BLaER1 (cell line): ENCODE measurements around the gene EWSR1.
A peak's percentile ranks its signal among the peaks of the same experiment; 100 is the strongest.

Experiments used
- H3K27ac ChIP-seq: shearing (Covaris generic); formaldehyde crosslinking; 2 replicates; pipeline ENCODE4 v1.8.1; 2022
- H3K27me3 ChIP-seq: shearing (Covaris generic); formaldehyde crosslinking; 2 replicates; pipeline ENCODE4 v1.8.1; 2022
- H3K36me3 ChIP-seq: shearing (Covaris generic); formaldehyde crosslinking; 2 replicates; pipeline ENCODE4 v1.8.1; 2022
- H3K4me1 ChIP-seq: shearing (Covaris generic); formaldehyde crosslinking; 2 replicates; pipeline ENCODE4 v1.8.1; 2022
- H3K4me2 ChIP-seq: shearing (Covaris generic); formaldehyde crosslinking; 2 replicates; pipeline ENCODE4 v1.8.1; 2022
- H3K4me3 ChIP-seq: shearing (Covaris generic); formaldehyde crosslinking; 2 replicates; pipeline ENCODE4 v1.8.1; 2022
- H3K9ac ChIP-seq: shearing (Covaris generic); formaldehyde crosslinking; 2 replicates; pipeline ENCODE4 v1.8.1; 2022
- H3K9me3 ChIP-seq: shearing (Covaris generic); formaldehyde crosslinking; 2 replicates; pipeline ENCODE4 v1.8.1; 2022
- H4K20me1 ChIP-seq: shearing (Covaris generic); formaldehyde crosslinking; 2 replicates; pipeline ENCODE4 v1.8.1; 2022
- Cebpa-rat ChIP-seq: shearing (Covaris generic); IDR thresholded peaks from 2 replicates; pipeline ENCODE4 v1.8.1; 2022

Gene EWSR1

GRCh38 chr22:29269230-29269604 lies 1.1 kb downstream of the EWSR1 start:
- peak overlapping the region; percentile 98 for H3K4me2 ChIP-seq
- H3K27me3 ChIP-seq: no peaks in the 10 kb centered on the region
- H3K4me3 ChIP-seq: peak overlapping the region; percentile 87
- H4K20me1 ChIP-seq: peaks cover 62% of the 10 kb centered on the region
- H3K27ac ChIP-seq: peak overlapping the region; percentile 100
- H3K9me3 ChIP-seq: no peaks in the 10 kb centered on the region
- H3K36me3 ChIP-seq: peaks cover 70% of the 10 kb centered on the region
- H3K4me1 ChIP-seq: peaks cover 69% of the 10 kb centered on the region
- H3K9ac ChIP-seq: peak overlapping the region; percentile 100
- TF ChIP-seq Cebpa-rat: no peak

- peaks cover 64% of the 10 kb centered on the region for H3K4me1 ChIP-seq
- no peak for TF ChIP-seq Cebpa-rat
- no peaks in the 10 kb centered on the region for H3K27me3 ChIP-seq
- peak overlapping the region; percentile 87 for H3K4me3 ChIP-seq
- H4K20me1 ChIP-seq: peaks cover 66% of the 10 kb centered on the region
- no peaks in the 10 kb centered on the region for H3K9me3 ChIP-seq
- peak overlapping the region; percentile 100 for H3K27ac ChIP-seq
- H3K9ac ChIP-seq: peak overlapping the region; percentile 100
- H3K36me3 ChIP-seq: peaks cover 70% of the 10 kb centered on the region
- peak overlapping the region; percentile 98 for H3K4me2 ChIP-seq
These were observed 1.8 kb downstream of the EWSR1 start for GRCh38 chr22:29269731-29270474.

GRCh38 chr22:29270475-29271271 lies 2.6 kb downstream of the EWSR1 start:
- Histone ChIP-seq H3K9me3 (no peaks in the 10 kb centered on the region), H3K4me3 (peak overlapping the region; percentile 87), H3K36me3 (peaks cover 70% of the 10 kb centered on the region), H3K4me1 (peaks cover 56% of the 10 kb centered on the region), H3K27me3 (no peaks in the 10 kb centered on the region), H4K20me1 (peaks cover 74% of the 10 kb centered on the region), H3K4me2 (peak overlapping the region; percentile 98), H3K27ac (peak overlapping the region; percentile 100; the same call in 1 of the 2 replicates), H3K9ac (peak overlapping the region; percentile 100)
- TF ChIP-seq Cebpa-rat: no peak

GRCh38 chr22:29272624-29273023 lies 4.6 kb downstream of the EWSR1 start:
- Histone ChIP-seq H3K9ac (no peak overlapping the region), H4K20me1 (peaks cover 93% of the 10 kb centered on the region), H3K4me1 (peaks cover 49% of the 10 kb centered on the region), H3K4me2 (peak overlapping the region; percentile 98; the same call in 1 of the 2 replicates), H3K4me3 (no peak overlapping the region), H3K27me3 (no peaks in the 10 kb centered on the region), H3K27ac (no peak overlapping the region), H3K36me3 (peaks cover 85% of the 10 kb centered on the region), H3K9me3 (no peaks in the 10 kb centered on the region)
- no peak for TF ChIP-seq Cebpa-rat

GRCh38 chr22:29275167-29275566 lies 7.1 kb downstream of the EWSR1 start:
- H3K27ac ChIP-seq: no peak overlapping the region
- peaks cover 100% of the 10 kb centered on the region for H4K20me1 ChIP-seq

GRCh38 chr22:29275819-29276565 lies 7.9 kb downstream of the EWSR1 start:
- H3K4me3 ChIP-seq: no peak overlapping the region
- peaks cover 100% of the 10 kb centered on the region for H4K20me1 ChIP-seq
- no peak overlapping the region for H3K4me2 ChIP-seq
- no peaks in the 10 kb centered on the region for H3K9me3 ChIP-seq
- H3K27me3 ChIP-seq: no peaks in the 10 kb centered on the region
- no peak for TF ChIP-seq Cebpa-rat
- peaks cover 32% of the 10 kb centered on the region for H3K4me1 ChIP-seq
- no peak overlapping the region for H3K9ac ChIP-seq
- no peak overlapping the region for H3K27ac ChIP-seq
- peaks cover 100% of the 10 kb centered on the region for H3K36me3 ChIP-seq

More at GRCh38 chr22:29275167-29275566, 7.1 kb downstream of the EWSR1 start:
- no peaks in the 10 kb centered on the region for H3K9me3 ChIP-seq
- H3K27me3 ChIP-seq: no peaks in the 10 kb centered on the region
- TF ChIP-seq Cebpa-rat: no peak
- H3K36me3 ChIP-seq: peaks cover 100% of the 10 kb centered on the region
- no peak overlapping the region for H3K4me2 ChIP-seq
- H3K9ac ChIP-seq: no peak overlapping the region
- H3K4me3 ChIP-seq: no peak overlapping the region
- peaks cover 41% of the 10 kb centered on the region for H3K4me1 ChIP-seq

- Histone ChIP-seq H3K27ac (no peak overlapping the region), H3K4me1 (peaks cover 13% of the 10 kb centered on the region), H3K9me3 (no peaks in the 10 kb centered on the region), H3K4me3 (no peak overlapping the region), H3K4me2 (no peak overlapping the region), H4K20me1 (peaks cover 100% of the 10 kb centered on the region), H3K9ac (no peak overlapping the region), H3K27me3 (no peaks in the 10 kb centered on the region), H3K36me3 (peaks cover 100% of the 10 kb centered on the region)
- TF ChIP-seq Cebpa-rat: no peak
These were observed 9.9 kb downstream of the EWSR1 start for GRCh38 chr22:29277927-29278326.

GRCh38 chr22:29284196-29284595 lies 16.1 kb downstream of the EWSR1 start:
- Histone ChIP-seq H3K27me3 (no peaks in the 10 kb centered on the region), H4K20me1 (peaks cover 100% of the 10 kb centered on the region), H3K4me3 (no peak overlapping the region), H3K4me2 (no peak overlapping the region), H3K27ac (no peak overlapping the region), H3K9ac (no peak overlapping the region), H3K9me3 (no peaks in the 10 kb centered on the region), H3K36me3 (peaks cover 100% of the 10 kb centered on the region), H3K4me1 (no peaks in the 10 kb centered on the region)
- no peak for TF ChIP-seq Cebpa-rat

- no peaks in the 10 kb centered on the region for H3K27me3 ChIP-seq
- H3K4me1 ChIP-seq: no peaks in the 10 kb centered on the region
- TF ChIP-seq Cebpa-rat: no peak
- H3K9me3 ChIP-seq: no peaks in the 10 kb centered on the region
- no peak overlapping the region for H3K4me3 ChIP-seq
- H3K27ac ChIP-seq: no peak overlapping the region
- H3K4me2 ChIP-seq: no peak overlapping the region
- peaks cover 98% of the 10 kb centered on the region for H3K36me3 ChIP-seq
- peaks cover 100% of the 10 kb centered on the region for H4K20me1 ChIP-seq
- H3K9ac ChIP-seq: no peak overlapping the region
These were observed 20.8 kb downstream of the EWSR1 start for GRCh38 chr22:29288837-29289236.
